Measurements from ENCODE around the gene ARF1.

Gene ARF1

GRCh38 chr1:228089519-228090380 is 7.2 kb downstream of the ARF1 start:
- POLR2A ChIA-PET = no interaction called here
- CTCF ChIA-PET = interaction anchor here (1.6 kb wide), 1 partner anchor 41 kb away, joined by 3 read pairs; no protein-coding TSS in a partner anchor
- H3K4me1 ChIP-seq (ENCODE audit: control insufficient read depth, insufficient read depth, low read length) = peaks cover 40% of the 10 kb centered on the region
- no peaks in the 10 kb centered on the region for H3K9me3 ChIP-seq (ENCODE audit: control insufficient read depth, insufficient read depth, low read depth, low read length)
- peaks cover 3 to 81% of the 10 kb centered on the region in 2 experiments; a peak in 2 of 3 replicates for H3K36me3 ChIP-seq (ENCODE audit: control insufficient read depth in 2 of 2, insufficient read depth in 1 of 2, low read length in 2 of 2)
- TF ChIP-seq ZNF335 (tag by site-specific recombination; conservative IDR thresholded peaks at IDR 0.05) (peak; percentile 23; the same call in 1 of the 2 replicates), ZNF341 (tag by site-specific recombination; IDR thresholded peaks at IDR 0.05; ENCODE audit: low read depth) (peak; percentile 33; the same call in 1 of the 2 replicates), ZBTB10 (tag by site-specific recombination; IDR thresholded peaks at IDR 0.05) (no peak)
- H3K27ac ChIP-seq (ENCODE audit: extremely low read depth, low read depth, low read length) = no peak overlapping the region
- H3K4me3 ChIP-seq (ENCODE audit: low read depth, low read length) = no peak overlapping the region

- no peak overlapping the region for H3K27ac ChIP-seq (ENCODE audit: extremely low read depth, low read depth, low read length)
- CTCF ChIA-PET = interaction anchor here (0.7 to 2.4 kb wide), 3 partner anchors 11 to 92 kb away, joined by 3 to 8 read pairs (median 4); no protein-coding TSS in a partner anchor
- peaks cover 3 to 87% of the 10 kb centered on the region in 2 experiments; a peak in 2 of 3 replicates for H3K36me3 ChIP-seq (ENCODE audit: control insufficient read depth in 2 of 2, insufficient read depth in 1 of 2, low read length in 2 of 2)
- TF ChIP-seq REPIN1 (tag by site-specific recombination; IDR thresholded peaks at IDR 0.05; ENCODE audit: low read depth) = no peak
- TF ChIP-seq ZNF433 (tag by site-specific recombination; IDR thresholded peaks at IDR 0.05; ENCODE audit: low read depth) = no peak
- TF ChIP-seq TSHZ1 (tag by site-specific recombination; IDR thresholded peaks at IDR 0.05; ENCODE audit: borderline replicate concordance) = no peak
- peaks cover 31% of the 10 kb centered on the region for H3K4me1 ChIP-seq (ENCODE audit: control insufficient read depth, insufficient read depth, low read length)
- no peak overlapping the region for H3K4me3 ChIP-seq (ENCODE audit: low read depth, low read length)
- POLR2A ChIA-PET = interaction anchor here (1.1 to 2.8 kb wide), 5 partner anchors 8 to 143 kb away, joined by 3 to 11 read pairs (median 4); partner anchors contain the start of genes ARF1 and WNT9A
- no peaks in the 10 kb centered on the region for H3K9me3 ChIP-seq (ENCODE audit: control insufficient read depth, insufficient read depth, low read depth, low read length)
Observed at GRCh38 chr1:228090613-228091081, 8.1 kb downstream of the ARF1 start.

- peaks cover 3 to 87% of the 10 kb centered on the region in 2 experiments; a peak in 2 of 3 replicates for H3K36me3 ChIP-seq (ENCODE audit: control insufficient read depth in 2 of 2, insufficient read depth in 1 of 2, low read length in 2 of 2)
- ChIA-PET CTCF (interaction anchor here (0.7 to 2.4 kb wide), 3 partner anchors 11 to 92 kb away, joined by 3 to 8 read pairs (median 4); no protein-coding TSS in a partner anchor), POLR2A (interaction anchor here (1.1 to 2.8 kb wide), 5 partner anchors 9 to 143 kb away, joined by 3 to 11 read pairs (median 4); partner anchors contain the start of genes ARF1 and WNT9A)
- H3K27ac ChIP-seq (ENCODE audit: extremely low read depth, low read depth, low read length) = no peak overlapping the region
- no peak overlapping the region for H3K4me3 ChIP-seq (ENCODE audit: low read depth, low read length)
- TF ChIP-seq ZNF660 (tag by site-specific recombination; IDR thresholded peaks at IDR 0.05) = peak; percentile 92
- no peak for TF ChIP-seq ZBTB21 (tag by site-specific recombination; IDR thresholded peaks at IDR 0.05)
- H3K4me1 ChIP-seq (ENCODE audit: control insufficient read depth, insufficient read depth, low read length) = peaks cover 28% of the 10 kb centered on the region
- no peaks in the 10 kb centered on the region for H3K9me3 ChIP-seq (ENCODE audit: control insufficient read depth, insufficient read depth, low read depth, low read length)
Observed at GRCh38 chr1:228091084-228091483, 8.6 kb downstream of the ARF1 start.

Measured in HEK293 (cell line).